GM18861 (cell line): Measurements from ENCODE around the gene SART3.
"Not testable (repeated sequence)": the region's sequence is repeated elsewhere in the genome, so short reads cannot be mapped to it uniquely, and the experiment has no call there.

Source experiments
- ATAC-seq: cut with Tn5 transposase; IDR thresholded peaks from one replicate; pipeline ENCODE4 v1.9.1; 2021; ENCODE audit not compliant: unreplicated experiment

The SART3 gene

GRCh38 chr12:108582978-108583770 lies 22.2 kb upstream of the SART3 start:
- no peak for ATAC-seq

DNA sequence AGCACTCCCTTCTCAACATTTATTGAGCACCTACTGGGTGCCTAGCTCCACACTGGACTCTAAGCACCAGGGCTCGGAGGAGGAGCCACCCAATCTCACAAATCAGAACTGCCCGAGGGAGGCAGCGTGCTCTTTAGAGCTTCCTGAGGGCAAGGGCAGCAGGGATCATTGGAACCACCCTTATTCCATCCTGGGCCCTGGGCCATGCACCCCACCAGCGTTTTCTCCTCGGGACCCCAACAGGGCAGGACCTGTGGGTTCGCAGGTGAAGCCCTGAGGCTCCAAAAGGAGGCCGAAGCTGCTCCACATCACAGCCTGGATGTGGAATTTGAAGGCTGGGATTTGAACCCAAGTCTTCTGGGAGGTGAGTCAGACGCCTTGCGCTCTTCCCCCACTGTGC lies 21.5 kb upstream of the SART3 start:
- ATAC-seq: no peak

DNA sequence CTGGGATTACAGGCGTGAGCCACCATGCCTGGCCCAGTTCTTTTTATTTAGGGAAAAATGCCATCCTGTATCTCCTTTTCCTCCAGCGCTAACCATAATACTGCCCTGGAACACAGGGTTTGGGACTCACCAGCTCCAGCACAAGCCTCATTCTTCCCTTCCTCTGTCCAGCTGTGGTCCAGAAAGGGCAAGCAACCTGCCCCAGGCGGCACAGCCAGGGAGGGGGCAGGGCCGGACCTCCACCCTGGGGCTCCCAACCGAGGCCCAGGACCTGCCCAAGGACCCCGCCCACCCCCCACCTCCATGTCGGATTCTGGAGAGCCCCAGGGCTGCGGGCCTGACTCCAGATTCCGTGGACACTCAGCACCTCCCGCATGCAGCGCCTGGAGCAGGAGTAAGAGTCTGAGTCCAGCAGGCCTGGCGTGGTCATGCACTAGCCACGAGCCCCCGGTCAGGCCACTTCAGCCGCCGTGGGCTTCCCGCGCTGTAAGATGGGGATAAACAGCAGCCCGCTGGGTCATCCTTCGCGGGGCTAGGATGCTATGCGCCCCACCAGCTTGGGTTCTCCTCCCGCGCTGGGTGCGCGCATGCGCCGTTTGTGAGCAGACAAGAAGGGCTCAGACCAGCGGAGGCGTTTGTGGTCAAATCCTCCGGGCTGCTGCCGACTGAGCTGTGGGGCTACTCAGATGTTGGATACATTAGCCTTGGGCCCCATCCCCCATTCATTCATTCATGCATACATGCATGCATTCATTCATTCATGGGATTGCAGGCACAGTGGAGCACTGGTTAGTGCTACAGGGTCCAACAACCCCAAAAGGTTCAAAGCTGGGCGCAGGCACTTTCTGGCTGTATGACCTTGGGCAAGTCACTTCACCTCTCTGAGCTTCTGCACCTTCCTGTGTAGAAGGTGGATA lies 20.6 kb upstream of the SART3 start:
- ATAC-seq: no peak

DNA sequence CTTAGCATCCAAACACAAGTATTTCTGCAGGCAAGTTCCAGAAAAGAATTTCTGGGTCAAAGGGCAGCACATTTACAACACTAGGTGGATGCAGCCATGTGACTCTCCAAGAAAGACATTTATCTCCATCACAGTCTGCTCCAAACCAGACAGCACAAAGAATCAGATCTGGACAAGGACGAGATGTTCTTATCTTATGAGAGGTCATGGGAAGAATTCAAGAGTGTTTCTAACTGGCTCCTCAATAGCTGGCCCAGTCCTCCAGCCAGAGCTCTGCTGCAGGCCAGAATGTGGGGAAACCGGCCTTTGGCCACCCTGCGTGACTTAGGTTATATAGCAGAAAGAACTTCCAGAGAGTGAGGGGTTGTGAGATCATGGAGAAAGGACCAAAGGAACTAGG lies 19.6 kb upstream of the SART3 start:
- no peak for ATAC-seq

- ATAC-seq: no peak
Observed at GRCh38 chr12:108578813-108579212, 17.8 kb upstream of the SART3 start.

GRCh38 chr12:108578264-108578663 lies 17.3 kb upstream of the SART3 start:
- ATAC-seq: no peak

GRCh38 chr12:108577458-108577857 lies 16.5 kb upstream of the SART3 start:
- ATAC-seq: no peak

- no peak for ATAC-seq
Observed at GRCh38 chr12:108576660-108577234, 15.8 kb upstream of the SART3 start.

DNA sequence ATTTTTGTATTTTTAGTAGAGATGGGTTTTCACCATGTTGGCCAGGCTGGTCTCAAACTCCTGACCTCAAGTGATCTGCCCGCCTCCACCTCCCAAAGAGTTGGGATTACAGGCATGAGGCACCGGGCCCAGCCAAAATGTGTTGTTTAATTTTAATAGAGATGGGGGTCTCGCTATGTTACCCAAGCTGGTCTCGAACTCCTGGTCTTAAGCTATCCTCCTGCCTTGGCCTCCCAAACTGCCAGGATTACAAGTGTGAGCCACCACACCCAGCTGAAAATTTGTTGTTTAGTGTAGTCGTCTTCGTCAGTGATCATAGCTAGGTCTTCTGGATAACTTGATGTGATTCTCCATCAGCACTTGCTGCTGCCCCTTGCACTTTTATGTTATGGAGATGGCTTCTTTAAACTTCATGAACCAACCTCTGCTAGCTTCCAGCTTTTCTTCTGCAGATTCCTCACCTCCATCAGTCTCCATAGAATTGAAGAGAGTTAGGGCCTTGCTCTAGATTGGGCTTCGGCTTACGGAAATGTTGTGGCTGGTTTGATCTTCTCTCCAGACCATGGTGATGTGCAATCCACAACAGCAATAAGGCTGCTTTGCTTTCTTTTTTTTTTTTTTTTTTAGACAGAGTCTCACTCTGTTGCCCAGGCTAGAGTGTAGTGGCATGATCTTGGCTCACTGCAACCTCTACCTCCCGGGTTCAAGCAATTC lies 14.4 kb upstream of the SART3 start:
- no peak for ATAC-seq

GRCh38 chr12:108574276-108574675 lies 13.3 kb upstream of the SART3 start:
- ATAC-seq: not testable (repeated sequence)

DNA sequence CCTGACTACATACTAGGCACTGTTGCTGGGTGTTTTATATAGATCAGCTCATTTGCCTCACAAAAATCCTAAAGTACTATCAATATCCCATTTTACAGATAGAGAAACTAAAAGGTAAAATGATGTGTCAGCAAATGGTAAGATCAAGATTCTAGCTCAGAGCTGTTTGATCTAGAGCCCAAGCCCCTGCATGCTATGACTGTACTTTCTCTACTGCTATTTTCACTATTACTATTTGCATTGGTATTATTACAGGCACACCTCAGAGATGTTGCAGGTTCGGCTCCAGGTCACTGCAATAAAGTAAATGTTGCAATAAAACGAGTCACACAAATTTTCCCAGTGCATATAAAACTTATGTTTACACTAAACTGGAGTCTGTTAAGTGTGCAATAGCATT lies 12.3 kb upstream of the SART3 start:
- peak; percentile 21 for ATAC-seq

- peak; percentile 26 for ATAC-seq
Observed at GRCh38 chr12:108572166-108572790, 11.3 kb upstream of the SART3 start.

DNA sequence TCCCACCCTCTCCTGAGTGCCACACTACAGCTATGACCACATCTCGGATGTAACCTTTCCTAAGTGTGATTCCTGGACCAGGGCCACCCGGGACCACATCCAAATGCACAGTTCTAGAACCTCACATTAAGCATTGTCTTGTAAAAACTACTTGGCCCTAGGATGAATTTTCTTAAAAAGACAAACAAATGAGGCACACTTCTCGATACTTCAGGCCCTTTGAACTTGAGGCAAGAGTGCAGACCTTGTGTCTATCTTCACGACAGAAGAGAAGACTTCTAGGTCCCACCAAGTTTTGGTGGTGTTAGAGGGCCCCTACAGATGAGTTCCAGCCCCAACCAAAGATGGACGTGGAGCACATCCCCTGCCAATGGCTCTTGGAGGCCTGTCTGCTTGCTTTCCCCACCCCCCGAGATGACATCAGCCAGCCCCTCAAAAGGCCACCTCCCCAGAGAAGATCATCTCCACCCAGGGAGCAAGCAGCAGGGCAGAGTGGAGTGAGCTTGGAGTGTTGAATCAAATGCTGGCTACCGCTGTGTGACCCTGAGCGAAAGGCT lies 10.7 kb upstream of the SART3 start:
- ATAC-seq: no peak

- ATAC-seq: no peak
Observed at GRCh38 chr12:108570743-108571608, 10.0 kb upstream of the SART3 start.

- ATAC-seq: peak; percentile 68
Observed at GRCh38 chr12:108568338-108569154, 7.6 kb upstream of the SART3 start.

GRCh38 chr12:108567406-108568337 lies 6.7 kb upstream of the SART3 start:
- ATAC-seq: no peak

GRCh38 chr12:108566452-108566851 lies 5.5 kb upstream of the SART3 start:
- ATAC-seq: no peak
